Measurements from ENCODE around the gene AFG3L2.

DNA sequence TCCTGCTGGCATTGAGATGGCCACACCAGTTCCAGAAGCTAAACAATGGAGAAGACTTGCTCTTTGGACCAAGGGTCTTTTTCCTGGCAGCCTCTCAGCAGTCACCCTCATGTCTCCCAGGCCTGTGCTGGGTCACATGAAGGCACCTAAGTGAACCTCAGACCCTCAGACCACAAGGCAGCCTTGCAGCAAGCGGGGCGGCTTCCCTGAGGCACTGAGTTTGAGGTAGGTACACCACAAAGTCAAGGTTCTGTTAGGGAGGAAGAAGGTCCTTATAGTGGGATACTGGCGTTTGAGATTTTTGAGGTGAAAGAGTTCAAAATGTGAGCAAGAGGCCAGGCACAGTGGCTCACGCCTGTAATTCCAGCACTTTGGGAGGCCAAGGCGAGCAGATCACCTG, 22.2 kb upstream of the AFG3L2 start:
- TF ChIP-seq BACH1 (tag; IDR thresholded peaks at IDR 0.05) (no peak), ZNF384 (IDR thresholded peaks at IDR 0.05; ENCODE audit: low read depth, low read length) (no peak), SPI1 (IDR thresholded peaks at IDR 0.05; ENCODE audit: borderline replicate concordance, low read depth, low read length) (no peak), JUND (IDR thresholded peaks at IDR 0.05; ENCODE audit: borderline replicate concordance, low read depth, low read length) (no peak), JUND (tag; IDR thresholded peaks at IDR 0.05; ENCODE audit: borderline replicate concordance, low read depth, low read length) (no peak)
- TF ChIP-seq, protein P1, sequence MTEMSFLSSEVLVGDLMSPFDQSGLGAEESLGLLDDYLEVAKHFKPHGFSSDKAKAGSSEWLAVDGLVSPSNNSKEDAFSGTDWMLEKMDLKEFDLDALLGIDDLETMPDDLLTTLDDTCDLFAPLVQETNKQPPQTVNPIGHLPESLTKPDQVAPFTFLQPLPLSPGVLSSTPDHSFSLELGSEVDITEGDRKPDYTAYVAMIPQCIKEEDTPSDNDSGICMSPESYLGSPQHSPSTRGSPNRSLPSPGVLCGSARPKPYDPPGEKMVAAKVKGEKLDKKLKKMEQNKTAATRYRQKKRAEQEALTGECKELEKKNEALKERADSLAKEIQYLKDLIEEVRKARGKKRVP (CRISPR knock-in tag; IDR thresholded peaks at IDR 0.05) = no peak
